Parathyroid adenoma (tissue), 2 donors: ENCODE results near the gene CCDC12.
A peak's percentile ranks its signal among the peaks of the same experiment; 100 is the strongest.

Source experiments
- H2AFZ ChIP-seq: fragments of 300-600 bp; sonication (generic); one replicate; pipeline ENCODE4 v1.7.0; 2017; ENCODE audit warnings: antibody characterized with exemption, mild to moderate bottlenecking
- H3K27ac ChIP-seq: fragments of 300-600 bp; sonication (generic); one replicate; pipeline ENCODE4 v1.7.0; 2017
- H3K27me3 ChIP-seq: fragments of 300-600 bp; sonication (generic); one replicate; pipeline ENCODE4 v1.7.0; 2017; ENCODE audit warnings: low read length; ENCODE audit not compliant: control insufficient read depth, insufficient read depth
- H3K36me3 ChIP-seq: fragments of 300-600 bp; sonication (generic); one replicate; pipeline ENCODE4 v1.7.0; 2017; ENCODE audit warnings: low read length; ENCODE audit not compliant: control insufficient read depth, insufficient read depth
- H3K4me1 ChIP-seq: fragments of 300-600 bp; sonication (generic); one replicate; pipeline ENCODE4 v1.7.0; 2017; ENCODE audit warnings: control low read depth
- H3K4me2 ChIP-seq: fragments of 300-600 bp; sonication (generic); one replicate; pipeline ENCODE4 v1.7.0; 2017; ENCODE audit warnings: low read length
- H3K4me3 ChIP-seq: fragments of 300-600 bp; sonication (generic); one replicate; pipeline ENCODE4 v1.7.0; 2017; ENCODE audit warnings: low read depth, low read length
- H3K79me2 ChIP-seq: fragments of 300-600 bp; sonication (generic); one replicate; pipeline ENCODE4 v1.7.0; 2017; ENCODE audit warnings: control low read depth
- H3K9ac ChIP-seq: fragments of 300-600 bp; sonication (generic); one replicate; pipeline ENCODE4 v1.7.0; 2017; ENCODE audit warnings: mild to moderate bottlenecking
- H3K9me3 ChIP-seq: fragments of 300-600 bp; sonication (generic); one replicate; pipeline ENCODE4 v1.7.0; 2017; ENCODE audit warnings: low read length; ENCODE audit not compliant: control insufficient read depth
- CTCF ChIP-seq: fragments of 300-600 bp; sonication (generic); IDR thresholded peaks from one replicate; pipeline ENCODE4 v1.7.0; 2017; ENCODE audit warnings: antibody characterized with exemption, mild to moderate bottlenecking
- donor health status: primary hyperparathyroidism.

Gene CCDC12

GRCh38 chr3:46979958-46980497, 3.5 kb upstream of the CCDC12 start:
- H3K36me3 ChIP-seq = no peaks in the 10 kb centered on the region
- peak overlapping the region; percentile 91 for H3K4me2 ChIP-seq
- H2AFZ ChIP-seq = peak overlapping the region; percentile 66
- no peak for TF ChIP-seq CTCF
- H3K27ac ChIP-seq = no peak overlapping the region
- H3K27me3 ChIP-seq = no peaks in the 10 kb centered on the region
- H3K79me2 ChIP-seq = peaks cover 13% of the 10 kb centered on the region
- H3K9me3 ChIP-seq = no peaks in the 10 kb centered on the region
- H3K4me1 ChIP-seq = peaks cover 16% of the 10 kb centered on the region
- H3K4me3 ChIP-seq = peak overlapping the region; percentile 68
- no peak overlapping the region for H3K9ac ChIP-seq

DNA sequence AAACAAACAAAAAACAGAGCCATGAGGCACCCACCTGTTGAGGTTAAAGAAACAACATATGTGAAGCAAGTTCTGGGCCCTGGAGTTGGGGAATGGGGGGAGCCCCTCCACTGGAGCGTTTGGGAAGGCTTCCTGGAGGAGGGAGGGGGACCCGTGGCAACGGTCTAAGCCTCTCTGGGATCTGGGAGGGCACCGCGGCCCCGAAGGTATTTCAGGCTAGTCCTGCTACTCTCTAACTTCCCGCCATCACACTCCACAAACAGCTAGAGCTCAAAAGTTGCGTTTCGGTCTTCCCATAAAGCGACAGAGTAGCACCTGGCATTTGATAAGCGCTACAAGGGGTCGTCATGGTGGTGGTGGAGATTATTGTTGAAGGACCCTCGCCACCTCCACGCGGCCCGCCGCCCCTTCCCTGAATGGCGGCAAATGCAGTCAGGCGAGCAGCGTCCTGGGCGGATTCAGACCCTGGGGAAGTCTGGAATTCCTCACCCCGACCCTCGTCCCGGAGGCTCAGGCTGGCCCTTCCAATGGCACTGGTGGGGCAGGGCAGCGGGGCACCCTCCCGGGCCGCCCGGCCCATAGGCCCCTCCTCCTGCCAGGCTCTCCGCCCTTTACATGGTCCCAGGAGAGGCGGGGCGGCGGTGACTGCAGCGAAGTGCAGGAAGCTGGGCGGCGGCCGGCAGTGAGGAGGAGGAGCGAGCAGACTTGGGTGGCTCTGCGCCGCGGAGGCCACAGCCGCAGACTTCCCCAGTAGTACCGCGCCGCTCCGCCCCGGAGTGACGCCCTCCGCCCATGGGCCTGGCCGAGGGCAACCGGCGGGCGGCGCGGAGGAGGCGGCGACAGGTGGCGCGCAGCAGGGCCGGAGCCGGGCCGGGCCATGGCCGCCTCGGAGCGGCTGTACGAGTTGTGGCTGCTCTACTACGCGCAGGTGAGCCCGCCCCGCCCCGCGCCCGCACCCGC, 2.7 kb upstream of the CCDC12 start, which contains the start of gene NBEAL2:
Gene NBEAL2, plus strand, starts transcription at position 682 of the 960 bp plus-strand sequence. Its CDS starts 196 bp downstream, at position 878.
- H3K4me1 ChIP-seq = peaks cover 18% of the 10 kb centered on the region

DNA sequence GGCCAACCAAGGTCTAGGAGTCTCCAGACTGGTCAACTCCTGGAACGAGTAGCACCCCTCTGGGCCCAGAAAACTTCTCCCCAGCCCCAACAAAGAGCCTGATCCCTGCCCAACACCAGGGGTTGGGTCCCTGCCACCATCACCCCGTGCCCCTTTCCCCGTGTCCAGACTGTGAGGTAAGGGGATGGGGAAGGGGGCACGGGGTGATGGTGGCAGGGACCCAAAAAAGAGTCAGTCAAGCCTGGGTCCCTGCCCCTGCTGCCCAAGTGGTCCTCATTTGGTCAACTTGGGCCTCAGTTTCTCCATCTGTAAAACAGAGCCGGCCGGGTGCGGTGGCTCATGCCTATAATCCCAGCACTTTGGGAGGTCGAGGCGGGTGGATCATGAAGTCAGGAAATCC, 1.8 kb upstream of the CCDC12 start:
- H3K4me3 ChIP-seq = no peak overlapping the region
- H2AFZ ChIP-seq = no peak overlapping the region
- peaks cover 18% of the 10 kb centered on the region for H3K4me1 ChIP-seq
- H3K36me3 ChIP-seq = no peaks in the 10 kb centered on the region
- peaks cover 26% of the 10 kb centered on the region for H3K79me2 ChIP-seq
- no peak overlapping the region for H3K27ac ChIP-seq
- H3K4me2 ChIP-seq = no peak overlapping the region
- no peak overlapping the region for H3K9ac ChIP-seq
- no peak for TF ChIP-seq CTCF
- H3K9me3 ChIP-seq = no peaks in the 10 kb centered on the region
- no peaks in the 10 kb centered on the region for H3K27me3 ChIP-seq

More for the DNA sequence above, 2.7 kb upstream of the CCDC12 start, which contains the start of gene NBEAL2:
- H3K27ac ChIP-seq = peak within 1 kb of the TSS; percentile 52
- TF ChIP-seq CTCF = no peak
- H3K27me3 ChIP-seq = no peaks in the 10 kb centered on the region
- peak within 1 kb of the TSS; percentile 5 for H3K9ac ChIP-seq
- H3K36me3 ChIP-seq = no peaks in the 10 kb centered on the region
- H3K79me2 ChIP-seq = peaks cover 20% of the 10 kb centered on the region
- H3K4me3 ChIP-seq = peak within 1 kb of the TSS; percentile 91
- peak within 1 kb of the TSS; percentile 82 for H2AFZ ChIP-seq
- peak within 1 kb of the TSS; percentile 100 for H3K4me2 ChIP-seq
- no peaks in the 10 kb centered on the region for H3K9me3 ChIP-seq

GRCh38 chr3:46977811-46978195, 1.3 kb upstream of the CCDC12 start:
- Histone ChIP-seq H2AFZ (no peak overlapping the region), H3K4me3 (no peak overlapping the region)

More at GRCh38 chr3:46977811-46978195, 1.3 kb upstream of the CCDC12 start:
- no peak for TF ChIP-seq CTCF
- no peaks in the 10 kb centered on the region for H3K9me3 ChIP-seq
- H3K27ac ChIP-seq = peak overlapping the region; percentile 9
- H3K4me1 ChIP-seq = peaks cover 18% of the 10 kb centered on the region
- H3K4me2 ChIP-seq = no peak overlapping the region
- no peaks in the 10 kb centered on the region for H3K27me3 ChIP-seq
- H3K79me2 ChIP-seq = peaks cover 28% of the 10 kb centered on the region
- H3K9ac ChIP-seq = no peak overlapping the region
- no peaks in the 10 kb centered on the region for H3K36me3 ChIP-seq
